ENCODE measurements around the gene GRAMD2B. TPM values are rescaled to one million over a fixed set of nuclear protein-coding genes. Genes with fewer than 3 reads are reported as not detected.
"Not testable (repeated sequence)": the region's sequence is repeated elsewhere in the genome, so short reads cannot be mapped to it uniquely, and the experiment has no call there.

GRAMD2B gene
- total RNA-seq, 2 donors from 2014 or later, result 41.1 to 45.0 TPM

DNA sequence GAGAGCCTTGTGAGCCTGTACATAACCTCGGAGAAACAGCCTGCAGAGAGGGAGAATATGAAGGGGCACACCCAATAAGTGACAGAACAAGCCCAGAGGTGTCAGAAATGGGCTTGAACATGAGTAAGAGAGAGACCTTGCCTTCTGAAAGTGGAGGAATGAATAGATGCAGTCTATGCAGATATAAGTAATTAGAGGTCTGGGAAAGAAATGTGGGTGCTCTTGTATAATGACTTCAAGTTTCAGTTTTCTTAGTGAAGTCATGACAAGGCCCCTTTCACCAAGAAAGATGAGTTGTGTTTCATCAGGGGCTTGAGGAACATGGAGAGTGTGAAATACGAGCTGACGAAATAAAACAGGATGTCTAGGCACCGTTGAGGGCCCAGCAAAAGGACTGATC is 15.1 kb downstream of the GRAMD2B start:
- Histone ChIP-seq H3K27ac (no peak overlapping the region), H3K27me3 (no peaks in the 10 kb centered on the region), H3K4me1 (peaks cover 0 to 16% of the 10 kb centered on the region in 2 donors), H3K4me3 (no peak overlapping the region), H3K9me3 (no peaks in the 10 kb centered on the region), H3K36me3 (peaks cover 10% of the 10 kb centered on the region)
- no peak for DNase-seq (ENCODE audit: low spot score)
- TF ChIP-seq, protein P1, sequence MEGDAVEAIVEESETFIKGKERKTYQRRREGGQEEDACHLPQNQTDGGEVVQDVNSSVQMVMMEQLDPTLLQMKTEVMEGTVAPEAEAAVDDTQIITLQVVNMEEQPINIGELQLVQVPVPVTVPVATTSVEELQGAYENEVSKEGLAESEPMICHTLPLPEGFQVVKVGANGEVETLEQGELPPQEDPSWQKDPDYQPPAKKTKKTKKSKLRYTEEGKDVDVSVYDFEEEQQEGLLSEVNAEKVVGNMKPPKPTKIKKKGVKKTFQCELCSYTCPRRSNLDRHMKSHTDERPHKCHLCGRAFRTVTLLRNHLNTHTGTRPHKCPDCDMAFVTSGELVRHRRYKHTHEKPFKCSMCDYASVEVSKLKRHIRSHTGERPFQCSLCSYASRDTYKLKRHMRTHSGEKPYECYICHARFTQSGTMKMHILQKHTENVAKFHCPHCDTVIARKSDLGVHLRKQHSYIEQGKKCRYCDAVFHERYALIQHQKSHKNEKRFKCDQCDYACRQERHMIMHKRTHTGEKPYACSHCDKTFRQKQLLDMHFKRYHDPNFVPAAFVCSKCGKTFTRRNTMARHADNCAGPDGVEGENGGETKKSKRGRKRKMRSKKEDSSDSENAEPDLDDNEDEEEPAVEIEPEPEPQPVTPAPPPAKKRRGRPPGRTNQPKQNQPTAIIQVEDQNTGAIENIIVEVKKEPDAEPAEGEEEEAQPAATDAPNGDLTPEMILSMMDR (IDR thresholded peaks at IDR 0.05), result no peak

DNA sequence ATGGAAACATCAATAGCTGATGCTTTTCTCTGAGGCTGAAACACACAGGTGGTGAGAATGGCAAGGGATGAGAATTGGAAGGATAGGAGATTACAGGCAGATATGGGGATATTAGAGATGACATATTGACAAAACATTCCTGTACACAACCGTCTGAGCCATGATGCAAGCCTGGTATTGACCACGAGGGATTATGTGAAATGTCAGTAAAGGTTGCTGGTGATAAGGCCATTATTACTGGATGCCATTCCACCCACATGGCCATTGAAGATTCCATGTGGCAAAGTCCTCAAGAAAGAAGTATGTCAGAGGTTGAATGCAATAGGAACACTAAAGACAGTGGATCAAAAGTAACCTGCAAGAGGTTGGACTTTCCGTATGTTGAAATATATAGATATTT is 15.7 kb downstream of the GRAMD2B start:
- Histone ChIP-seq H3K4me1 (peaks cover 0 to 11% of the 10 kb centered on the region in 2 donors), H3K27ac (no peak overlapping the region), H3K4me3 (no peak overlapping the region), H3K36me3 (peaks cover 10% of the 10 kb centered on the region), H3K27me3 (no peaks in the 10 kb centered on the region), H3K9me3 (no peaks in the 10 kb centered on the region)
- DNase-seq (ENCODE audit: low spot score), result no peak
- TF ChIP-seq, protein P1 (IDR thresholded peaks at IDR 0.05), result no peak

DNA sequence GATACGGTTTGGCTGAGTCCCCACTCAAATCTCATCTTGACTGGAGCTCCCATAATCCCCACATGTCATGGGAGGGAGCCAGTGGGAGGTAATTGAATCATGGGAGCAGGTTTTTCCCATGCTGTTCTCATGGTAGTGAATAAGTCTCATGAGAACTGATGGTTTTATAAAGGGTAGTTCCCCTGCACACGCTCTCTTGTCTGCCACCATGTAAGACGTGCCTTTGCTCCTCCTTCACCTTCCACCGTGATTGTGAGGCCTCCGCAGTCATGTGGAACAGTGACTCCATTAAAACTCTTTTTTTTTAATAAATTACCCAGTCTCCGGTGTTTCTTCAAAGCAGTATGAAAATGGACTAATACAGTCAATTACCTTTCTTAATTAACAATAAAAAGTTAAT is 16.5 kb downstream of the GRAMD2B start:
- not testable (repeated sequence) for DNase-seq (ENCODE audit: low spot score); H3K27me3 ChIP-seq; H3K4me3 ChIP-seq; H3K27ac ChIP-seq; H3K4me1 ChIP-seq; H3K9me3 ChIP-seq
- peaks cover 10% of the 10 kb centered on the region for H3K36me3 ChIP-seq

DNA sequence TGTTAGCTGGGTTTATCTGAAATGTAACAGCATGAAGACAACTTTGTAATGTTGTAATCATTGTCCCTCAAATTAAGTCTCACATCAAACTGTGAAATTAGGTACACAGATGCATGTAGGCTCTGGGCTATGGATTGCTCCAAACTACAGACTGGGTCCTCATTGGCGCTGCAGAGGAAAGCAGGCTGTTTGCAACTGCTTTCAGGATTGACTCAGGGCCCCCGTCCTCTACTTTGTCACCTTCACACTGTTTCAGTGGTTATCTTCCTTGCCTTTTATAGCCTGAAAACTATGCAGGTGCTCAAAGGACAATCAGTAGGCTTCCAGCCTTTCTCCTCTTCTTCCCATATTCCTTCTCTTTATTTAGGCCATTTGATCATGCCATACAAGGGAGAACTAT is 18.0 kb downstream of the GRAMD2B start:
- H3K27me3 ChIP-seq, result no peaks in the 10 kb centered on the region
- H3K36me3 ChIP-seq, result peaks cover 10% of the 10 kb centered on the region
- no peak overlapping the region for H3K4me3 ChIP-seq
- peak overlapping the region in 1 of 2 donors; percentile 57 for H3K27ac ChIP-seq
- no peaks in the 10 kb centered on the region for H3K9me3 ChIP-seq
- DNase-seq (ENCODE audit: low spot score), result no peak
- peaks cover 0 to 4% of the 10 kb centered on the region in 2 donors for H3K4me1 ChIP-seq
- TF ChIP-seq, protein P1 (IDR thresholded peaks at IDR 0.05), result no peak

DNA sequence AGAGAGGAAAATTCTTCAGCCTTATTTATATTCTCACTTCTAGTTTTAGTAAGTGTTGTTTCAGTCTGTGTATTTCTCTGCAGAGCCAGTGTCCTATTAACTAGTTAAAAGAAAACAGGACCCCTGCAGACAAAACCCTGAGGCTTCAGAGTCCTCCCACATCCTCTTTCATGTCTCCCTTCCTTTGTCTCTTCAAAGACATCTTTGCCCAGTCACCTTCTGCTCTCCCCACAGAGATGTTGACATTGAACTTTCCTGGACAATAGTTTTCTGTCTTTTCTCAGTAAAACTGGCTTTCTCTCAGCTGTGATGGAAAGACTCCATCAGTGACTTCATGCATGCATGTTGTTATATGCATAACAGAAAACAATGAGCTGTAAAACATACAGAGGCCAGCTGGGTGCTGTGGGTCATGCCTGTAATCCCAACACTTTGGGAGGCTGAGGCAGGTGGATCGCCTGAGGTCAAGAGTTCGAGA is 20.2 kb downstream of the GRAMD2B start:
- H3K4me1 ChIP-seq, result peaks cover 0 to 4% of the 10 kb centered on the region in 2 donors
- H3K27me3 ChIP-seq, result no peaks in the 10 kb centered on the region
- H3K36me3 ChIP-seq, result peaks cover 3% of the 10 kb centered on the region
- TF ChIP-seq, protein P1 (IDR thresholded peaks at IDR 0.05), result no peak
- no peak overlapping the region for H3K4me3 ChIP-seq
- no peak overlapping the region for H3K27ac ChIP-seq
- no peaks in the 10 kb centered on the region for H3K9me3 ChIP-seq
- no peak for DNase-seq (ENCODE audit: low spot score)

DNA sequence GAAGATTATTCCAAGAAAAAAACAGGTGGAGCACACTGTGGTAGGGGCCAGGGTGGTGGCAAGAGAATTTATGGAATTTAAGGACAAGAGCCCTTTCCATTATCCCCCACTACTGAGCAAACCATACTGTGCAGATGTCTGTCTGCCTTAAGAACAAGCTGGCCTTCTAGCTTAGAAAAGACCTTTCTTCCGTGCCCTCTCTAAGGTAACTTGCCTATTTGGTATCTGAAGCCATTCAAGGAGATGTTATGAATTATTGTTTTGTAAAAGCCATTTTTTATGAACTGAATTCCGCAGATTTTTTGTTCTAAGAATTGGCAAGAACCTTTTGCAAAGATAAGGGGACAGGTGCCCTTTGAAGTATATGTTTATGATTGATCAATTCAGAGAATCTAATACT is 20.9 kb downstream of the GRAMD2B start:
- Histone ChIP-seq H3K27me3 (no peaks in the 10 kb centered on the region), H3K4me3 (no peak overlapping the region), H3K9me3 (no peaks in the 10 kb centered on the region), H3K27ac (no peak overlapping the region), H3K36me3 (no peaks in the 10 kb centered on the region), H3K4me1 (peaks cover 0 to 4% of the 10 kb centered on the region in 2 donors)
- no peak for DNase-seq (ENCODE audit: low spot score)
- TF ChIP-seq, protein P1 (IDR thresholded peaks at IDR 0.05), result no peak

Measured in right atrium auricular region (tissue), 2 donors.